HG02938 (cell line): ENCODE data around the gene ZNF366.

Experiments
- ATAC-seq: cut with Tn5 transposase; IDR thresholded peaks from one replicate; pipeline ENCODE4 v1.9.1; 2021; ENCODE audit warnings: mild to moderate bottlenecking, moderate library complexity; ENCODE audit not compliant: unreplicated experiment

The ZNF366 gene

GRCh38 chr5:72507231-72507906, at the start of gene ZNF366:
ZNF366 (minus strand) TSS chr5:72507410; CDS start chr5:72461496, 45,914 bp downstream.
- ATAC-seq = no peak

GRCh38 chr5:72556351-72557166, 49.3 kb upstream of the ZNF366 start:
- peak; percentile 71 for ATAC-seq

- ATAC-seq = no peak
Measured at GRCh38 chr5:72555871-72556270, 48.7 kb upstream of the ZNF366 start.

- ATAC-seq = no peak
Measured at GRCh38 chr5:72554897-72555296, 47.7 kb upstream of the ZNF366 start.

- ATAC-seq = no peak
Measured at GRCh38 chr5:72552041-72552557, 44.9 kb upstream of the ZNF366 start.

- no peak for ATAC-seq
Measured at GRCh38 chr5:72550595-72550994, 43.4 kb upstream of the ZNF366 start.

GRCh38 chr5:72543811-72544210, 36.6 kb upstream of the ZNF366 start:
- no peak for ATAC-seq

- ATAC-seq = no peak
Measured at GRCh38 chr5:72543365-72543764, 36.2 kb upstream of the ZNF366 start.

- no peak for ATAC-seq
Measured at GRCh38 chr5:72542695-72543094, 35.5 kb upstream of the ZNF366 start.

GRCh38 chr5:72541501-72542225, 34.5 kb upstream of the ZNF366 start:
- no peak for ATAC-seq

GRCh38 chr5:72540759-72541438, 33.7 kb upstream of the ZNF366 start:
- ATAC-seq = no peak

- ATAC-seq = no peak
Measured at GRCh38 chr5:72539726-72540125, 32.5 kb upstream of the ZNF366 start.

- no peak for ATAC-seq
Measured at GRCh38 chr5:72539038-72539437, 31.8 kb upstream of the ZNF366 start.

GRCh38 chr5:72537166-72537565, 30.0 kb upstream of the ZNF366 start:
- no peak for ATAC-seq

- ATAC-seq = no peak
Measured at GRCh38 chr5:72531496-72532190, 24.4 kb upstream of the ZNF366 start.

- no peak for ATAC-seq
Measured at GRCh38 chr5:72530196-72530595, 23.0 kb upstream of the ZNF366 start.

- no peak for ATAC-seq
Measured at GRCh38 chr5:72529383-72529782, 22.2 kb upstream of the ZNF366 start.

GRCh38 chr5:72525816-72526215, 18.6 kb upstream of the ZNF366 start:
- ATAC-seq = no peak

- ATAC-seq = peak; percentile 65
Measured at GRCh38 chr5:72523960-72524582, 16.9 kb upstream of the ZNF366 start.

- no peak for ATAC-seq
Measured at GRCh38 chr5:72522607-72523006, 15.4 kb upstream of the ZNF366 start.
